HG02610 (cell line): ENCODE data around the gene ANO4.
"Not testable (repeated sequence)": the region's sequence is repeated elsewhere in the genome, so short reads cannot be mapped to it uniquely, and the experiment has no call there.

ENCODE experiments used
- ATAC-seq: cut with Tn5 transposase; IDR thresholded peaks from one replicate; pipeline ENCODE4 v1.9.1; 2021; ENCODE audit warnings: mild to moderate bottlenecking, moderate library complexity; ENCODE audit not compliant: unreplicated experiment

The ANO4 gene

DNA sequence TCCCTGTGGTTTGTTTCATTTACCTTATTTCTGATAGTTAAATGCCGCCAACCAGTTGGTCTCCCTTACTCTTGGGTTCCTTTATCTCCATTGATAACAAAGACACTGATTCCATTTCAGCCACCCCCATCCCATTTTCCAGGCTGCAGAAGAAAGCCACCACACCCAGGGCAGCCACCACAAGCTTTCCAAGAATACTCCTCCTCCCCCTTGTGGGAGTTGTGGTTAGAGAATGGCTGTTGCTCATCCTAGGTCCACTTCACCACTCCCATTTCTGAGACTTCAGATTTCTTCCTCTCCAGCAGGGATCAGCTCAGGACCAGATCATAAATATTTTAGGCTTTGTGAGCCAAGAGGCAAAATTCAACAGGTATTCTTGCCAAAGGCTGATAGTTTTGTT, 73.9 kb downstream of the ANO4 start:
- no peak for ATAC-seq

DNA sequence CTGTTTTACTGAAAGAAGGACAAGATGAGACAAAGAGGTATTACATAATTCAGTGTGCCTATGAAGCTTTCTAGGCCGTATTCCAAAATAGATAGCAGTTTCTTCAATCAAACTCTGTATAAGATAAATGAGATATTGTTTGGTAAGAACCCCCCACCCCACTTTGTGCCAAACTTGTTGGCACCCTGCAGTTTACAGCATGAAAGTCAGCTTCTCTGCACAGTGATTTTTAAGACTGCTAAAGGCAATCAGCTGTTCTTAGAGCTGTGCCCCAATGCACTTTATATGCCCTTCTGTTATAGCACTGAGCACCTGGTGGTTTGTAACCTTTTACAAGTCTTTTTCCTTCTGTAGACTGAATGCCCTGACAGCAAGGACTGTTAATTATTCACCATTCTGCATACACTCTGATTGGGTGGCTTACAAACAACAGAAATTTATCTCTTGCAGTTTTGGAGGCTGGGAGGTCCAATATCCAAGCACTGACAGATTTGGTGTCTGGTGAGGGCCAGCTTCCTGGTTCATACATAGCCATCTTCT, 76.7 kb downstream of the ANO4 start:
- no peak for ATAC-seq

DNA sequence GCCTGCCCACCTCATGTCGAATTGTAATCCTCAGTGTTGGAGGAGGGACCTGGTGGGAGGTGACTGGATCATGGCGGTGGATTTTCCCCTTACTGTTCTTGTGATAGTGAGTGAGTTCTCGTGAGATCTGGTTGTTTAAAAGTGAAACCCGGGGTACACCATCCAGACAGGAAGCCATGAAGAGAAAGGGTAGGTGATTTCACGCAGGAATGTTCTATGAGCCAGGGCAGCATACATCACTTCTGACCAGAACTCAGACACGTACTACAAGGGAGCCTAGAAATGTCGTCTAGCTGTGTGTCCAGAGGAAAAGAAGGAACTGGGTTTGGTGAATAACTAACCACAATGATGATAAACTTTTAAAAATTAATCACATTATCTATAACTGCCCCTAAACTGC, 80.6 kb downstream of the ANO4 start:
- ATAC-seq = no peak

GRCh38 chr12:100875771-100876170, 81.2 kb downstream of the ANO4 start:
- no peak for ATAC-seq

DNA sequence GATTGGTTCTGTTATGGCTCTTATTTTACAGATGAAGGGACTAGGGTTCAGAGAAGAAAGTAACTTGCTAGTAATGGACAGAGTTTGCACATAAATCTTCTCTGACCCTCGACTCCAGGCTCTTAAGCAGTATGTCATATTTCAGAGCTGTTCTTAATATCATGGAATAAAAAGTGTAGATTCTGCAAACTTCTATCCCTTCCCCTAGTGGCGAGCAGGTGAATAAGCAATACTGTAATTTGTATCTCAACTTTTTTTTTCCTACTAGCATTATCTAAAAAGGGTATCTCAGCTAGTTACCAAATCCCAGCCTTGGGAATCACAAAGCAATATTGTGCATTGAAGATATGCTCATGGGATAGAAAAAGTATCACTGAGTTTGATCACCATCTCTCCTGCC, 83.2 kb downstream of the ANO4 start:
- no peak for ATAC-seq

DNA sequence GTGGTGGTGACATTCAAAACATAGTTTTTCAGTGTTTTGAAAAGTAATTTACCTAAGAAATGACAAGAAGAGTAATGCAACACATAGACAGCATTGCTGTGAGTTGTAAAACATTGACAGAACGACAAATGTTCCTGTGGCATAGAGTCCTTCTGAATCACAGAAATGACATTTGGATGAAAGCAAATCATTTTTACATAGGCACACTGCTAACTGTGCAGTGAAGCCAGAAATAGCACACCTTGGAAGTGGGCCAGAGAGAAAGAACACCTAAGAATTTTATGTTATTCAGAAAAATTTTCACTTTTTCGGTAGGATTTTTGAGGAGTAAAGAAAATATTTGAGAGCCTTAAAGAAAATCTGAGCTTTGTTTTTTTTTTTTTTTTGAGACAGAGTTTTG, 100.6 kb downstream of the ANO4 start:
- ATAC-seq = no peak

GRCh38 chr12:100896192-100896591, 101.6 kb downstream of the ANO4 start:
- no peak for ATAC-seq

- ATAC-seq = no peak
Measured at GRCh38 chr12:100897240-100897639, 102.7 kb downstream of the ANO4 start.

DNA sequence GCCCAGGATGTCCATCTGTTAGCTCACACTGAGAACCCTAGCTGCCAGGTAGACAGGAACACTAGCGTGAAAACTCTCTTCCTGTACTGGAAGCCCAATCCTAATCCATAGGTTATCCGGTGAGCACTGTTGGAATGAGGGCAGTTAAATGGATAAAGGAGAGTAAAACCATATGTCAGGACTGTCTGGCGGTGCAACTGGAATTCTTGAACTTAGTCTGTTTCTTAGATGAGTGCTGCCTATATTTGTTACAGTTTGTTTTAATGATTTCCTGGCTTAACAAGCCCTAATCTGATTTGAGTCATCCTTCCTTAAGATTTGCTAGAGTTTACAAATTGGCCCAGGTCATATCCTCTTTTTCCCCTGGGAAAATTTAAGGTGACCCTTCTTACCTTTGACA, 104.7 kb downstream of the ANO4 start:
- no peak for ATAC-seq

- ATAC-seq = no peak
Measured at GRCh38 chr12:100900808-100901207, 106.2 kb downstream of the ANO4 start.

DNA sequence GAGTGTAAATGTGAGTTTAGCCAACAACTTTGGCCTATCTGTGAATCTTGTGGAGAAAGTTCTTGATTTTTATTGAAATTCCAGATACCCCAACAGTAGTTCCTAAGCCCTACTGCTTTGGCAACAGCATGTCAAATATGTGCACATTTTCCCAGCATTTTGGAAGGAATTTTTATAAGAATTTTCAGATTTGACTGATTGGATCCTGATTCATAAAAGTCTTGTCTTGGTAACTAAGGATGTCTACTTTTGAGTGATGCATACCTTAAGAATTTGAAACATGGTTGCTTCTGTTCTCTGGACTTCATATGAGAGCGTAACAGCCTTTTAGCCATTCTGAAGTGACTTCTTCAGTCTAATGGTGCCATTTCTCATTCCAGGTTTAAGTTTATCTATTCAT, 106.7 kb downstream of the ANO4 start:
- no peak for ATAC-seq

- no peak for ATAC-seq
Measured at GRCh38 chr12:100904270-100904669, 109.7 kb downstream of the ANO4 start.

GRCh38 chr12:100908501-100908900, 113.9 kb downstream of the ANO4 start:
- ATAC-seq = no peak

DNA sequence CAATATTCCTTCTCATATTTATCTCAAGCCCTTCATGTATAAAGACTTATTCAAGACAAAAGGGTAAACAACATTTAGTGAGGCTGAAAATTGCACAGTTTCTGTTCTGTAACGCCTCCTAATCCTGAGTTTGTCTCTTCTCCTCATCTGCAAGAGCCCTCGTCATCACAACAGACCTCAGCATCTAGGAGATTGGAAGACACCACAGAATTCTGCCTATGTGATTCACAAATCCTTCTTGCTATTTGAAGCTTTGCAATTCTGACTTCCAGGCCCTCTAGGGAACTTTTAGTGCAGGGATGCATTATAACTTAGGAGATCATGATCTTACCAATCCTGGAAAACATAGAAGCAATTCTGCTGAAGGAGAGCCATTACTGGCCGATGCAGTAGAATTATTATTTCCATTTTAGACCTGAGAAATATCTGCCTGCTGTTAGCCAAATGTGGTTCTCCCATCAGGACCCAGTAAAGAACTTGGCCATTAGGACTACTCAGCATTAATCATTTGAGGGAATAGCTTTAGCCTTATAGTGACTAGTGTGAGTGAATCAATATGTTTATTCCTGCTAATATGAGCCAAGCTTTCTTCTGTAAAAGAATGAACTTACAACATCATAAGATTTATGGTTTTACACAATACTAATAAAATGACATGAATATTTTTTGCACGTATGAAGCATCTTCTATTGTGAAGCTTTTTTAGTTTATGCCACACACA, 119.5 kb downstream of the ANO4 start:
- ATAC-seq = no peak

DNA sequence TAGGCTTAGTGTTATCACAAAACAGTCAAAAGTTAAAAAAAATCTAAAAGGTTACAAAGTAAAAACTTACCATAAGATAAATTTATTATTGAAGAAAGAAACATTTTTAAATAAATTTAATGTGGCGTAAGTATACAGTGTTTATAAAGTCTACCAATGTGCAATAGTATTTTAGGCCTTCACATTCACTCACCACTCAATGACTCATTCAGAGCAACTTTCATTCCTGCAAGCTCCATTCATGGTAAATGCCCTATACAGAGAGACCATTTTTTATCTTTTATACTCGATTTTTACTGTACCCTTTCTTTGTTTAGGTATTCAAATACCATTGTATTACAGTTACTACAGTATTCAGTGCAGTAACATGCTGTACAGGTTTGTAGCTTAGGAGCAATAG, 124.5 kb downstream of the ANO4 start:
- no peak for ATAC-seq

DNA sequence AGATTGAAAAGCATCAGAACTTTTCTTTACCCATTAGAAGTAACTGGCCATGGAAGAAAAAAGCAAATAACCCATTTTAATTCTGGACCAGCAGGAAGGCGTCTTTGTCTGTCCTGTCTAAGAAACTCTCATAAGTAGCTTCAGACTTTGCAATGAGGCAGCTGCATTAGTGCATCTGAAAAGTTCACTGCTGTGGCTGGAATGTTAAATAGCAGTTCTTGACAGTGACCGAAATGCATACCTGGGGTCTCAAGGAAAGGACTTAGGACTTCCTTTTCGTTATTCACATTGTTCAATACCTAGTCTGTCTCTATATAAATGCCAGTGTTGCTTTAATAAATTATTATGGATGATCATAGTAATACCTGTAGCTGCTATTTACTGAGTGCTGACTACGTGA, 125.9 kb downstream of the ANO4 start:
- no peak for ATAC-seq

GRCh38 chr12:100926669-100927248, 132.2 kb downstream of the ANO4 start:
- no peak for ATAC-seq

GRCh38 chr12:100927826-100928225, 133.2 kb downstream of the ANO4 start:
- ATAC-seq = no peak

GRCh38 chr12:100932571-100932970, 138.0 kb downstream of the ANO4 start:
- no peak for ATAC-seq

- ATAC-seq = not testable (repeated sequence)
Measured at GRCh38 chr12:100933531-100933930, 139.0 kb downstream of the ANO4 start.

DNA sequence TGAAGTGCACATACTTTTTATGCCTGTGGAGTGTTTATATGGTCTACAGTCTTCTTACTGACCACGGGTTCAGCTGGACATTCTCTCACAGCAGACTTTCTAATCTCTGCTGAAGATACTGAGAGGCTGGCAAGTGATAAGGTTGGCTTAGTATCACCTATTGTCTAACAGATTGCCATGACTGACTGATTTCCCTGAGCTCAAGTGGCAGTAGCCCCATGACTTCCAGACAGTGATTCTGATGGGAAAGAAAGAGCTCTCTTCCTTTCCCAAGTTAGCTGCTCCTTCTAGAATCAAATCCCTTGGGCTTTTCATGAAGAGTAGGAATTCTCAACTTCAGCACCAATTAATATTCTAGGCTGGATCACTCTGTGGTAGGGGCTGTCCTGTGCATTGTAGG, 141.4 kb downstream of the ANO4 start:
- ATAC-seq = no peak

GRCh38 chr12:100936661-100937060, 142.1 kb downstream of the ANO4 start:
- no peak for ATAC-seq

DNA sequence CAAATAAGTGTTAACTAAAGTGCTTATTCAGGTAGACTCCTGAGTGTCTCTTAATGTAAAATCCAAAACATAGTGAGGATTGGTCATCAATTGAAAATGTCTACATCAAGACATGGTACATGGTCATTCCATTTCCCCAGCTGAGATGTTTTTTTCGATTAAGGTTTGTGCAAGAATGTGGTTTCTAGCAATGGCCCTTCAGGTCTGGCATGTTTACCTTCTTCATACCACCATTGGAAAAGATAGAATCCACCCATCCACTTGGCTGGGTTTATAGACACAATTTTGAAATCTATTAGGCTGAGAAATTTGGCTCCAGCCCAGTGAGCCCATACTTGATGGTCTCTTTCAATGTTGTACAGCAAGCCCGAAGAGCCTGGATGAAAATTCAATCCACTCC, 145.9 kb downstream of the ANO4 start:
- ATAC-seq = no peak
